ENCODE data around the gene KLHL1.

The KLHL1 gene

DNA sequence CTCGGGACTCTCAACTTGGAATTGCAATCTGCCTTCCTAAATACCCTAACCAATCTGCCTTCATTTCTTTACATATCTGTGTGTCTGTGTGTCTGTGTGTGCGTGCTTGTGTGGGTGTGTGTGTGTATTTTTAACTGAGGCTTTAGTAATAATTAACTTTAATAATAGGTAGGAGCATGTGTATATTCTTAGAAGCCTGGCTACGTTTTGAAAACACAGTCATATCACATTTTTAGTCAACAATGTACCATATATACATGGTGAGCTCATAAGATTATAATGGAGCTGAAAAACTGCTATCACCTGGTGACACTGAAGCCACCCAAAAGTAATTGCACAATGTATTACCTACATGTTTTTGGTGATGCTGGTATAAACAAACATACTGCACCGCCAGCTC, 66.1 kb downstream of the KLHL1 start:
- no peak overlapping the region for H3K27ac Mint-ChIP-seq

DNA sequence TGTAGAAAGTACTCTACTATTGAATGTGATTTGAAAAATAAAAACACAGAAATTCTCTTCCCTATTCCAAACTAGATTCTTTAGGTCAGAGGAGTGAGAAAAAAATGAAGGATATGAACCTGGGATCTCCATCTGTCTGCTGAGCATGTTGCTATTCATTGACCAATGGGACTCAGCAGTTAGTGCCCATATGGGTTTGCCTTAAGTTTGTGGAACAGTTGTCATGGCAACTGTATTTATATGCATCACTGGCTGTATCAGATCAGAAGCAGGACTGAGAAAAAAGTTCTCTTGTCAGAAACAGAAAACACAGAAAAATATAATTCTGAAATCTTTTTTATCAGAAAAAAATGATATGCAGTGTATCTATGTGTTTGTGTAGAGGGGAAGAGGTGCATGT, 74.0 kb downstream of the KLHL1 start:
- H3K27me3 Mint-ChIP-seq: no peaks in the 10 kb centered on the region
- H3K27ac Mint-ChIP-seq: no peak overlapping the region
- H3K4me1 Mint-ChIP-seq: no peaks in the 10 kb centered on the region
- no peaks in the 10 kb centered on the region for H3K36me3 Mint-ChIP-seq
- H3K4me3 Mint-ChIP-seq: no peak overlapping the region
- peaks cover 6% of the 10 kb centered on the region for H3K9me3 Mint-ChIP-seq

More for the DNA sequence above, 66.1 kb downstream of the KLHL1 start:
- no peaks in the 10 kb centered on the region for H3K36me3 Mint-ChIP-seq
- no peaks in the 10 kb centered on the region for H3K4me1 Mint-ChIP-seq
- peaks cover 4% of the 10 kb centered on the region for H3K9me3 Mint-ChIP-seq
- no peak overlapping the region for H3K4me3 Mint-ChIP-seq
- no peaks in the 10 kb centered on the region for H3K27me3 Mint-ChIP-seq

DNA sequence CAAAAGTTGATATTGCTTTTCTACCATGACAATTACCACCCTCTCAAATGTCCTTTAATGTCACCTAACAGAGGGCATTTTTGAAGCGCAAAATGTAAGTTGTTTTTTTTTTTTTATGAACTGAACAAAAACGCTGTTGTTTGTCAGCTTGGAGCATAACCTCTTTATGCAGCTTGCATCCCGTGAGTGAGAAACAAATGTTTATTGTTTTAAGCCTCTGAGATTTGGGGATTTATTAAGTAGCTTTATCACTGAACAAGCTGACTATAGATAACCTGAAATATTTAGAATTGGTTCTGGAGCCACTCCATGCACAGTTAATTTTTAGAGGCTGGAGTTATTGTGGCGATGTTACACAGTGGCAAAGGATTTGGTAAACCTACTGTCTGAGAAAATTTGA, 80.7 kb downstream of the KLHL1 start:
- Mint-ChIP-seq H3K27ac (no peak overlapping the region), H3K27me3 (no peaks in the 10 kb centered on the region), H3K9me3 (no peaks in the 10 kb centered on the region)

DNA sequence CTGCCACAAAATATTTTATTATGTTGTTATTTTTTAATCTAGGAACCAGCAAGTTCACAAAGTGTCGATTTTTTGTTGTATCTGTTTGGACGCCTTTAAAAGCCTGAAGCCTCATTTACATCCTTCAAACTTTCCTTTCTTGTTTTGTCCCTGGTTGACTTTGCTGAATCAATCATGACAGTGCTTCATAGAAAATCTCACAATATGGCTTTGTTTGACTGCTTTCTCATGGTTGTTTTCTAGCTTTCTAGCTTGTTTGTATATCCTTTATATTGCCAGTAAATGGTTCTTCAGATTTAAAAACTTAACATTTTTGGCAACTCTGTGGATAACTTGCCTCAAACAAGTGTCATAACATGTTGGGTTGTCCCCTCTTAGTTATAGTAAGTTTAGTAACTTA, 84.7 kb downstream of the KLHL1 start:
- H3K9me3 Mint-ChIP-seq: no peaks in the 10 kb centered on the region
- no peak overlapping the region for H3K4me3 Mint-ChIP-seq
- H3K27ac Mint-ChIP-seq: no peak overlapping the region
- no peaks in the 10 kb centered on the region for H3K4me1 Mint-ChIP-seq
- no peaks in the 10 kb centered on the region for H3K36me3 Mint-ChIP-seq
- H3K27me3 Mint-ChIP-seq: no peaks in the 10 kb centered on the region

More for the DNA sequence above, 80.7 kb downstream of the KLHL1 start:
- no peaks in the 10 kb centered on the region for H3K4me1 Mint-ChIP-seq
- no peak overlapping the region for H3K4me3 Mint-ChIP-seq
- no peaks in the 10 kb centered on the region for H3K36me3 Mint-ChIP-seq

DNA sequence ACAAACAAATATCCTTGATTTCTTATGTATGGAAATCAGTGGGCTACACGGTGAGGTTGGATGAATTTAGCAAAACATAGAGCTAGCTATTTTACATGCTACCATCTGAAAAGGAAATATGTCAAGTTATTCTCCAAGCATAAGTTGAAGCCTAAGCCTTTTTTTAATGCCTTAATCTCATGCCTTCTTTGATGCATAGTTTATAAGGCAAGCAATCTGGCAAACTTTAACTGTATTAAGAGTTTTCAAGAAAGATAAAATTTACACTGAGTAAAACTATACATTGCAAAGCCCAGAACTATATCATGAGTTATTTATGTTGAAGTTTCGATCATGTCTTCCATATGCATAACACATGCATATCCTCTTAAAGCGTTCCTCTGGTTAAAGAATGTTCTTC, 85.6 kb downstream of the KLHL1 start:
- Mint-ChIP-seq H3K9me3 (no peaks in the 10 kb centered on the region), H3K4me1 (no peaks in the 10 kb centered on the region), H3K27me3 (no peaks in the 10 kb centered on the region), H3K4me3 (no peak overlapping the region), H3K27ac (no peak overlapping the region), H3K36me3 (no peaks in the 10 kb centered on the region)

DNA sequence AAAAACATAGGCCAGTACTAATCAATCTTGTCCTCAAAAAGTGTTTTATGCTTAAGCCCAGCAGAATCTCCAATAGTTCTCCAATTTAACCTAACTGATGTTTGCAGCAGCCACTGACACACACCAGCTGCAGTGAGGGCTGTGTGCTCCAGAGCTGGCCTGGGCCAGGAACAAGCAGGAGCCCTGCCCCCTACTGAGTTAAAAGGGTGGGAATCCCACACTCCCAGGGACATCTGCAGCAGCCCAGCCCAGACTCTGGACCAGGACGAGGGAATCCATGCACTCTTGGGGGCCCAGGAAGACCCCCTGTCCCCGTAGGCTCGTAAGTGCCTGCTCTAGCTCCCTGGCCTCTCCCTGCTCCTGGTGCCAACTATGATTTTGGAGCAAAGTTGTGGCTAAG, 92.1 kb downstream of the KLHL1 start:
- no peaks in the 10 kb centered on the region for H3K27me3 Mint-ChIP-seq
- no peak overlapping the region for H3K4me3 Mint-ChIP-seq
- no peak overlapping the region for H3K27ac Mint-ChIP-seq
- H3K9me3 Mint-ChIP-seq: peaks cover 11% of the 10 kb centered on the region
- no peaks in the 10 kb centered on the region for H3K4me1 Mint-ChIP-seq
- no peaks in the 10 kb centered on the region for H3K36me3 Mint-ChIP-seq

DNA sequence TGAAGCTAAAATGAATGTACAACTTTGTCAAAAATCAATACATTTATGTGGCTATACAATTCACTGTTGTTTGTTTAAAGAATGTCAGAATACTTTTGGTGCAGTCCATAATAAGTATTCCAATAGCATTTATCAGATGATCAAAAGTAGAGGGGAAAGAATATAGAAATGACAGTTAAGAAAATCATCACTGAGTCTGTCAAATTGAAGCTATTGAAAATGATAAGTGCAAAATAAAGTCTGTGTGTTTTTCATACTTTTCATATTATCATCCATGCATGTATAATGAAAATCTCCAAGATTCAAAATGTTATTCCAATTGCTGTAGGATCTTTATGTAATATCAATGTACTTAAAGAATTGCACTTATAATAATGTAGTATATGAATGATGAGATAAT, 93.9 kb downstream of the KLHL1 start:
- H3K9me3 Mint-ChIP-seq: peaks cover 26% of the 10 kb centered on the region
- no peaks in the 10 kb centered on the region for H3K4me1 Mint-ChIP-seq
- H3K27ac Mint-ChIP-seq: no peak overlapping the region
- no peaks in the 10 kb centered on the region for H3K36me3 Mint-ChIP-seq
- no peak overlapping the region for H3K4me3 Mint-ChIP-seq
- H3K27me3 Mint-ChIP-seq: no peaks in the 10 kb centered on the region

DNA sequence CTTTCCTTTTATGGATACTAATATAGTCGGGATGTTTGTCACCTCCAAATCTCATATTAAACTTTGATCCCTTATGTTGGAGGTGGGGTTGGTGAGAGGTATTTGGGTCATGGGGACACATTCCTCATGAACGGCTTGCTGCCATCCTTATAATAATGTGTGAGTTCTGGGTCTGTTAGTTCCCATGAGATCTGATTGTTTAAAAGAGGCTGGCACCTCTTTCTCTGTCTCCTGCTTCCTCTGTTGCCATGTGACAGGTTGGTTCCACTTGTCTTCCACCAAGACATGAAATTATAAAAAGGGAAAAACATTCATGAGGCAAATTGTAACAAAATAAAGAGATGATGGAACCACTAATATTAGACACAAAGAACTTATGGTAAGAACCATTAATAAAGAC, 108.4 kb downstream of the KLHL1 start:
- Mint-ChIP-seq H3K27ac (no peak overlapping the region), H3K4me1 (no peaks in the 10 kb centered on the region)

DNA sequence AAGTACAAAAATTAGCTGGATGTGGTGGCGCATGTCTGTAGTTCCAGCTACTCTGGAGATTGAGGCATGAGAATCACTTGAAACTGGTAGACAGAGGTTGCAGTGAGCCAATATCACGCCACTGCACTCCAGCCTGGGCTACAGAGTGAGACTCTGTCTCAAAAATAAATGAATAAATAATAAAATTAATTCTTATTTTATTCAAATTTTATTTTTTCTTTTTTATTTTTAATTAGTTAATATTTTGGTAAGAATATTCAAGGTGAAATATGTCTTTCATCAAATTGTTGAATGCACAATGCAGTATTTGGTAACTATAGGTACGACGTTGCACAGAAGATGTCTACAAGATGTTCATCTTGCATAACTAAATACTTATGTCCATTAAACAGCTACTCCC, 111.2 kb downstream of the KLHL1 start:
- no peak overlapping the region for H3K4me3 Mint-ChIP-seq
- no peaks in the 10 kb centered on the region for H3K4me1 Mint-ChIP-seq
- H3K9me3 Mint-ChIP-seq: no peaks in the 10 kb centered on the region
- H3K27ac Mint-ChIP-seq: no peak overlapping the region
- H3K27me3 Mint-ChIP-seq: no peaks in the 10 kb centered on the region
- no peaks in the 10 kb centered on the region for H3K36me3 Mint-ChIP-seq

More for the DNA sequence above, 108.4 kb downstream of the KLHL1 start:
- H3K36me3 Mint-ChIP-seq: no peaks in the 10 kb centered on the region
- H3K9me3 Mint-ChIP-seq: no peaks in the 10 kb centered on the region
- H3K27me3 Mint-ChIP-seq: no peaks in the 10 kb centered on the region
- H3K4me3 Mint-ChIP-seq: no peak overlapping the region

DNA sequence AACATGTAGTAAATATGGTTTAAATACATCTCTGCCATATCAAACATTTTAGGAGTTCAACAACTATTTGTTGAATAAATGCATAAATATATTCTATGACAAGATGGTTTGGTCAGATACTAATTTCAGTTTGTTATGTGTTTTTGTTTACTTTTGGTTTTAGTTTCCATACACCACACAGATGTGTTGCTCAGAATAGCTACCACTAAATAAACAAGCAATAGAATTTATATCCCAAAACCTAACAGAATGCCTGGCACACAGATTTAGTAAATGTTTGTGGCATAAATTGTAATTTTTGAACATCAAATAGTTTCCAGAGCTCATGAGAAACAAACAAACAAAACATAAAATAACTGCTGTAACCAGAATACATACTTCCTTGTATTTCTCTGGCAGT, 127.5 kb downstream of the KLHL1 start:
- Mint-ChIP-seq H3K27ac (no peak overlapping the region), H3K27me3 (no peaks in the 10 kb centered on the region), H3K36me3 (no peaks in the 10 kb centered on the region), H3K4me3 (no peak overlapping the region), H3K4me1 (no peaks in the 10 kb centered on the region), H3K9me3 (no peaks in the 10 kb centered on the region)

DNA sequence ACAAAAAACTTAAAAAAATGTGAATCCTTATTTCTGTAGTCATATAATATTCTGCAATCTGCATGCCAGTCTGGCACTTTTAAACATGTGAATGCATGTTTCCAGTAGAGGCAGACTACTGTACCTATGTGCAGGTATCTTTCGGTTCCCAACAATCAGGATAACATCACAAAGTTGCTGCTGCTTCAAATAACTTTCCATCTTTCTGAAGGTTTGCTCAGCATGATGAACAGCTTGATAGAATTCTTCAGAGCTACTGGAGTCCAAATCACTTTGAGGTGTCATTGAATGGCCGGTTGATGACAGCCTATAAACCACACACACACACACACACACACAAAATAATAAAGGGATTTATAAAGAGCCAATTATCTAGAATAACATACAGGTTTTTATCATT, 132.8 kb downstream of the KLHL1 start:
- no peak overlapping the region for H3K4me3 Mint-ChIP-seq
- H3K4me1 Mint-ChIP-seq: no peaks in the 10 kb centered on the region
- no peaks in the 10 kb centered on the region for H3K36me3 Mint-ChIP-seq
- no peaks in the 10 kb centered on the region for H3K27me3 Mint-ChIP-seq
- H3K9me3 Mint-ChIP-seq: peaks cover 4% of the 10 kb centered on the region
- H3K27ac Mint-ChIP-seq: no peak overlapping the region

DNA sequence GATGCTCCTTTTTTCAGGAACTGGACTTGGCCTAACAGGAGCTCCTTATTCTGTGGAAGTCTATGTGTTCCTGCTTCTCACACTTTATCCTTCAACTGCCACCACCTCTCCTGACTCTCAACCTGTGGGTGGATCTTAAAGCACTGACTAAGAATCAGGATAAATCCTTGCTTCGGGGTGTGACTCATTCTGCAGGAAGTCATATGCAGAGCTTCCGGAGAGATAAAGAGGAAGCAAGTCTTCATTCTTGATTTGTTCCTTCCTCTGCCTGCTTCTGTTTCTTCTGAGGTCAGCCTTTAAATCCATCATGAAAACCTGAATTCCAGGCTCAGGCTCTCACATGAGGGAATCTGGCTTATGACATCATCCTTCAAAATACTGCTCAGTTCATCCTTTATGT, 137.7 kb downstream of the KLHL1 start:
- peaks cover 11% of the 10 kb centered on the region for H3K9me3 Mint-ChIP-seq
- no peak overlapping the region for H3K27ac Mint-ChIP-seq
- H3K36me3 Mint-ChIP-seq: no peaks in the 10 kb centered on the region
- no peaks in the 10 kb centered on the region for H3K27me3 Mint-ChIP-seq
- H3K4me3 Mint-ChIP-seq: no peak overlapping the region
- no peaks in the 10 kb centered on the region for H3K4me1 Mint-ChIP-seq

DNA sequence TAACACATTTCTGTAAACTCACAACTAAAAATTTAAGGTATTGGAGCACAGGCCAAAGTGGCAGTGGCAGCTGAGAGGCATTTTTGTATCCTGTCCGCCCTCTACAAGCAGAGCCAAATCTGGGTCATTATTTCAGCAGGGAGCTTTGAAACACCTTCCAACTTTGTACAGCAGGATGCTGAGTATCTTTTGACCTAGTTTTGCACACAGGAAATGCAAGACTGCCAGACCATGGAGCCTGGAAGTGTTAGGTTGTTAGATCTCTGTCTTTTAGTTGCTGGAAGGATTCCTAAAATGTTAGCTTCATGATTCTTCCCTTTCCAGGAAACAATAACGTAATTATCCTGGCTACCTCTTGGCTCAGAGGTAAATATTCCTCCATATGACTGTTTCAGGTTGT, 149.2 kb downstream of the KLHL1 start:
- Mint-ChIP-seq H3K4me3 (no peak overlapping the region), H3K4me1 (no peaks in the 10 kb centered on the region), H3K27ac (no peak overlapping the region), H3K27me3 (no peaks in the 10 kb centered on the region), H3K9me3 (no peaks in the 10 kb centered on the region), H3K36me3 (no peaks in the 10 kb centered on the region)

DNA sequence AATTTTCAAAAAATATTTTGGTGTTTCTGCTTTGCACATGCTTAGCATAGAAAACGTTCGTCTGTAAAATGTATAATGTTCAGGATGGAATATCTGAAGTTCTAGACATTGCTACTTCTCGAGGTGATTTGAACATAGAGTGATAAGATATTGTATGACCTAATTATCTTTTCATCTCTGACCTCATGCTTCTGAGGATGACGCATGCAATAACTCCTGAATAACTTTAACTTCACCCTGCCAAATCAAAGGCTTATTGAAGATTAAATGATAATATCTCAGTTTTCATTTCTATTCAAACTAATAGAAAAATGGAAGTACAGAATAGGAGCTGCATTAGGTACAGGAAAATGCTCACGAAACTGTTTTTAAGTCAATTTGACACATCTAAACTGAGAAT, 151.4 kb downstream of the KLHL1 start:
- no peak overlapping the region for H3K27ac Mint-ChIP-seq
- H3K36me3 Mint-ChIP-seq: no peaks in the 10 kb centered on the region
- no peaks in the 10 kb centered on the region for H3K4me1 Mint-ChIP-seq
- peaks cover under 1% of the 10 kb centered on the region for H3K9me3 Mint-ChIP-seq
- H3K27me3 Mint-ChIP-seq: no peaks in the 10 kb centered on the region
- no peak overlapping the region for H3K4me3 Mint-ChIP-seq

DNA sequence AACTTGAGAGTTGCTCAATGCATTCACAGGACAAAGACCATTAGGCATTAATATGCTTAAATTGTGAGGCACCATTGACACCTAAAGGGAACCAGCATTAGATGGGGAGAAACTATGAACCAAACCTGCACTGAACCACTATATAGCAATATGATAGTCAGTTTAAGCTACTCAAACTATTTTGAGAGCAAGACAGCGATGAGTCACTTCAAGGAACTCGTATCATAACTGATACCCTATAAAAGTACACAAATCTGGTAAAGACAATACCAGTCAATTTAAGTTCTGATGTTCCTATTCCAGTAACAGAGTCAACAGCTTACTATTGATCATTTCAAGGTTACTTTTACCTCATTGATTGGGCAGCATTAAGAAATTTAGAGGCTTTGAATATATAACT, 151.9 kb downstream of the KLHL1 start:
- H3K4me3 Mint-ChIP-seq: no peak overlapping the region
- no peaks in the 10 kb centered on the region for H3K4me1 Mint-ChIP-seq
- H3K27me3 Mint-ChIP-seq: no peaks in the 10 kb centered on the region
- no peaks in the 10 kb centered on the region for H3K36me3 Mint-ChIP-seq
- H3K27ac Mint-ChIP-seq: no peak overlapping the region
- peaks cover 5% of the 10 kb centered on the region for H3K9me3 Mint-ChIP-seq

DNA sequence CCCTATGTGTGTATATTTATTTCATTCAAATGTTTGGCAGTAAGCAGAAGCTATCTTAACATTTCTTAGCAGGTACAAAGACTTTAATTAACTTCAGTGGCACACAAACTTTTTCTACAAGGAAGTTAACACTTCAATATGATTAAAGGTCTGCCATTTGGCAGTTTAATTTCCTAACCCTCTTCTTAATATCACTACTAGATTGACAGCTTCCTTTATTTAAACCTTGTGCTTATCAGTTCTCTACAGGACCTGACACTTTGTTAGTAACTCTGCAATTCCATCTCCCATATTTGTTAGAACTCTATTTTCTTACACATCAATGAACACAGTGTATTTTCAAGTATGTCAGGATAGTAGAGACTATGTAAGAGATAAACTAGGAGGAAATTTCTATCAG, 153.0 kb downstream of the KLHL1 start:
- H3K27me3 Mint-ChIP-seq: no peaks in the 10 kb centered on the region
- no peak overlapping the region for H3K4me3 Mint-ChIP-seq
- no peaks in the 10 kb centered on the region for H3K36me3 Mint-ChIP-seq
- no peaks in the 10 kb centered on the region for H3K4me1 Mint-ChIP-seq
- peaks cover 5% of the 10 kb centered on the region for H3K9me3 Mint-ChIP-seq
- H3K27ac Mint-ChIP-seq: no peak overlapping the region

DNA sequence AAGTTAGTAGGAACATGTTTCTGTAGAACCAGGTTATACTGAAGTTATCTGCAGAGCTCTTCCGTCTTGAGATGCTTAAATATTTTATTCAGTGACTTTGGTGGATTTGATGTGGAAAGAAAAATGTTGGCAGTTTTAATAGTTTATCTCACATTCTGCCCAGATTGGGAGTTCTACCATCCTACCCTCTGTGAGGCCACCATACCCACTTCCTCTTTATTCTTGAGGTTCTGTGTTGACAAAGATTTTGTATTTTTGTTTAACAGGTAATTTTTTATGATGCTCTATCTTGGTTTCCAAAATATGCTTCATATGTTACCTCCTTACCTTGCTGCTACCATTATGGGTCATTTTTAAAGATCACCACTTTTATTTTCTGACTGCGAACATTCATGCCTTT, 156.8 kb downstream of the KLHL1 start:
- Mint-ChIP-seq H3K36me3 (no peaks in the 10 kb centered on the region), H3K27ac (no peak overlapping the region), H3K27me3 (no peaks in the 10 kb centered on the region), H3K4me1 (no peaks in the 10 kb centered on the region), H3K4me3 (no peak overlapping the region), H3K9me3 (peaks cover 5% of the 10 kb centered on the region)

DNA sequence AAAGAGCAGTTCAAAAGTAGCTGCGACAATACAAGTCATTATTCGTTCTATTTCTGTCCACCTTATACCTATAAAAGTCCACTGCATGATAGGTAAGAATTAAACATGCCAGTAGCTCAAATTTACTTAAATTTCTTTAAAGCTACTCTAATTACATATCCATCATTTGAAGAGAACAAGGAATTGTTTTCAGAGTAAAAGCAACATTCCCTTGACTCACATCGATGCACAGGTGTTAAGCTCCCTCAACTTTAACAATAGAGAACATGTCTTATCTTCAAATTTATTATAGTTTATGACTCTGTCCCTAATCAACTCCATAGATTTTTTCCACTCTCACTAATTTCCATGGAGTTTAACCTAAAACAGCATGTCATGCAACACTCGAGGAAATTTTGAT, 158.1 kb downstream of the KLHL1 start:
- Mint-ChIP-seq H3K36me3 (no peaks in the 10 kb centered on the region), H3K4me3 (no peak overlapping the region), H3K27ac (no peak overlapping the region), H3K9me3 (peaks cover 5% of the 10 kb centered on the region), H3K4me1 (no peaks in the 10 kb centered on the region), H3K27me3 (no peaks in the 10 kb centered on the region)

All from activated naive CD4-positive, alpha-beta T cell treated with anti-CD3 and anti-CD28 coated beads, Interleukin-2, amount 50 U/mL, for 24 hours (primary cell).